ENCODE results near the gene ZNF500.

DNA sequence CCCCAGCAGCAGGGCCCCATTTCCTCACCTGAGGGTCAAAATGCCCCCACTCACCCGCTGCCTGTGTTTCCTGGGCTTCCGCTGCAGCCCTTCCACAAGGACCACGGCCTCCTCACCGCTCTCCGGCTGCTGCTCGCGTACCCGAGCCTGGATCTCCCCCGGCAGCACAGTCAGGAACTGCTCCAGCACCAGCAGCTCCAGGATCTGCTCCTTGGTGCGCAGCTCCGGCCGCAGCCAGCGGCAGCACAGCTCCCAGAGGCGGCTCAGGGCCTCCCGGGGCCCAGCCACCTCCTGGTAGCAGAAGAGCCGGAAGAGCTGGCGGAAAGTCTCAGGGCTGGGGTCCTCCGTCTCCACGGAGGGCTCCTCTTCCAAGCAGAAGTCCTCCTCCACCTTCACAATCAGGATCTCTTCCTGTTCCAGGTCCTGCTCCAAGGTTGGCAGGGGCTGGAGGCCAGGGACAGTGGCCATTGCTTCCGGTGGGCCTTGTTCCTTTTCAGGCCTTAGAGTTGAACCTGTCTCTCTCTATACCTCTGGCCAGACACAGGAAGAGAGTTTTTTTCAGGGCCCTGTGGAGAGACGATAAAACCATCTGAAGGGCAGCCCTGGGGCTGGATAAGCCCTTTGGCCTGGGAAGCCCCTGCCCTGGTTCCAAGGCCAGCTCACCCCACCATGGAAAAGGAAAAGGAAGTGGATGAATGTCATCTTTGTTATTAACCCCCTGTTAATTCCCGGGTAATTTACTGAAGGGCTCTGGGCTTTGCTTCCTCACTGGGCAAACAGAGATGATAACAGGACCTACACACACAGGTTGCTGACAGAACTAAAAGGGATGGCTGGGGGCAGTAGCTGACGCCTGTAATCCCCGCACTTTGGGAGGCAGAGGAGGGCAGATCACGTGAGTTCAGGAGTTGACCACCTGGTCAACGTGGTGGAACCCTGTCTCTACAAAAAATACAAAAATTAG, 1.2 kb downstream of the ZNF500 start:
- TF ChIP-seq, protein P1, sequence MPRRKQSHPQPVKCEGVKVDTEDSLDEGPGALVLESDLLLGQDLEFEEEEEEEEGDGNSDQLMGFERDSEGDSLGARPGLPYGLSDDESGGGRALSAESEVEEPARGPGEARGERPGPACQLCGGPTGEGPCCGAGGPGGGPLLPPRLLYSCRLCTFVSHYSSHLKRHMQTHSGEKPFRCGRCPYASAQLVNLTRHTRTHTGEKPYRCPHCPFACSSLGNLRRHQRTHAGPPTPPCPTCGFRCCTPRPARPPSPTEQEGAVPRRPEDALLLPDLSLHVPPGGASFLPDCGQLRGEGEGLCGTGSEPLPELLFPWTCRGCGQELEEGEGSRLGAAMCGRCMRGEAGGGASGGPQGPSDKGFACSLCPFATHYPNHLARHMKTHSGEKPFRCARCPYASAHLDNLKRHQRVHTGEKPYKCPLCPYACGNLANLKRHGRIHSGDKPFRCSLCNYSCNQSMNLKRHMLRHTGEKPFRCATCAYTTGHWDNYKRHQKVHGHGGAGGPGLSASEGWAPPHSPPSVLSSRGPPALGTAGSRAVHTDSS (tag by site-specific recombination; IDR thresholded peaks at IDR 0.05), result no peak
- TF ChIP-seq ZNF335 (tag by site-specific recombination; conservative IDR thresholded peaks at IDR 0.05) (no peak), ZNF660 (tag by site-specific recombination; IDR thresholded peaks at IDR 0.05) (no peak), KLF16 (tag by site-specific recombination; IDR thresholded peaks at IDR 0.05) (no peak), KLF8 (tag by site-specific recombination; IDR thresholded peaks at IDR 0.05) (no peak)
- TF ChIP-seq, protein P2, sequence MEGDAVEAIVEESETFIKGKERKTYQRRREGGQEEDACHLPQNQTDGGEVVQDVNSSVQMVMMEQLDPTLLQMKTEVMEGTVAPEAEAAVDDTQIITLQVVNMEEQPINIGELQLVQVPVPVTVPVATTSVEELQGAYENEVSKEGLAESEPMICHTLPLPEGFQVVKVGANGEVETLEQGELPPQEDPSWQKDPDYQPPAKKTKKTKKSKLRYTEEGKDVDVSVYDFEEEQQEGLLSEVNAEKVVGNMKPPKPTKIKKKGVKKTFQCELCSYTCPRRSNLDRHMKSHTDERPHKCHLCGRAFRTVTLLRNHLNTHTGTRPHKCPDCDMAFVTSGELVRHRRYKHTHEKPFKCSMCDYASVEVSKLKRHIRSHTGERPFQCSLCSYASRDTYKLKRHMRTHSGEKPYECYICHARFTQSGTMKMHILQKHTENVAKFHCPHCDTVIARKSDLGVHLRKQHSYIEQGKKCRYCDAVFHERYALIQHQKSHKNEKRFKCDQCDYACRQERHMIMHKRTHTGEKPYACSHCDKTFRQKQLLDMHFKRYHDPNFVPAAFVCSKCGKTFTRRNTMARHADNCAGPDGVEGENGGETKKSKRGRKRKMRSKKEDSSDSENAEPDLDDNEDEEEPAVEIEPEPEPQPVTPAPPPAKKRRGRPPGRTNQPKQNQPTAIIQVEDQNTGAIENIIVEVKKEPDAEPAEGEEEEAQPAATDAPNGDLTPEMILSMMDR (tag by site-specific recombination; IDR thresholded peaks at IDR 0.05), result no peak
- TF ChIP-seq, protein P3, sequence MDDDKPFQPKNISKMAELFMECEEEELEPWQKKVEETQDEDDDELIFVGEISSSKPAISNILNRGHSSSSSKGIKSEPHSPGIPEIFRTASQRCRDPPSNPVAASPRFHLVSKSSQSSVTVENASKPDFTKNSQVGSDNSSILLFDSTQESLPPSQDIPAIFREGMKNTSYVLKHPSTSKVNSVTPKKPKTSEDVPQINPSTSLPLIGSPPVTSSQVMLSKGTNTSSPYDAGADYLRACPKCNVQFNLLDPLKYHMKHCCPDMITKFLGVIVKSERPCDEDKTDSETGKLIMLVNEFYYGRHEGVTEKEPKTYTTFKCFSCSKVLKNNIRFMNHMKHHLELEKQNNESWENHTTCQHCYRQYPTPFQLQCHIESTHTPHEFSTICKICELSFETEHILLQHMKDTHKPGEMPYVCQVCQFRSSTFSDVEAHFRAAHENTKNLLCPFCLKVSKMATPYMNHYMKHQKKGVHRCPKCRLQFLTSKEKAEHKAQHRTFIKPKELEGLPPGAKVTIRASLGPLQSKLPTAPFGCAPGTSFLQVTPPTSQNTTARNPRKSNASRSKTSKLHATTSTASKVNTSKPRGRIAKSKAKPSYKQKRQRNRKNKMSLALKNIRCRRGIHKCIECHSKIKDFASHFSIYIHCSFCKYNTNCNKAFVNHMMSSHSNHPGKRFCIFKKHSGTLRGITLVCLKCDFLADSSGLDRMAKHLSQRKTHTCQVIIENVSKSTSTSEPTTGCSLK (tag by site-specific recombination; IDR thresholded peaks at IDR 0.05), result no peak

Measured in HEK293 (cell line).